CD14-positive monocyte (primary cell): Measurements from ENCODE around the gene C6orf15. TPM values are rescaled to one million over a fixed set of nuclear protein-coding genes. Genes with fewer than 3 reads are reported as not detected.

Experiments used
- DNase-seq, 3 donors: peaks; one replicate each; pipeline ENCODE4 v3.0.0-alpha.2; 2011 to 2022
- H2AFZ ChIP-seq: 2 replicates; pipeline ENCODE4 v1.6.0; 2012; ENCODE audit warnings: mild to moderate bottlenecking, low read depth, low read length, inconsistent platforms; ENCODE audit not compliant: insufficient read depth, poor library complexity, severe bottlenecking
- H3K27ac ChIP-seq, 2 donors: 1 replicate in 1 of 2; 2 replicates in 1 of 2; pipeline ENCODE4 v1.5.1; 2012 to 2013; ENCODE audit warnings: low read length in 2 of 2, control low read depth in 1 of 2, inconsistent platforms in 1 of 2, low read depth in 1 of 2, mild to moderate bottlenecking in 1 of 2
- H3K27me3 ChIP-seq, 2 donors: one replicate each; pipeline versions ENCODE4 v1.6.0 to v1.6.1; 2011 to 2013; ENCODE audit warnings: low read length in 2 of 2; ENCODE audit not compliant: control insufficient read depth in 2 of 2, insufficient read depth in 2 of 2
- H3K36me3 ChIP-seq, 2 donors: replicated peaks in 1 of 2; 1 replicate in 1 of 2; 2 replicates in 1 of 2; pipeline versions ENCODE4 v1.5.1 to v1.6.1; 2012 to 2013; ENCODE audit warnings: low read length in 2 of 2, control low read depth in 1 of 2, inconsistent platforms in 1 of 2, mild to moderate bottlenecking in 1 of 2; ENCODE audit not compliant: insufficient read depth in 2 of 2, control insufficient read depth in 1 of 2
- H3K4me1 ChIP-seq, 2 donors: 1 replicate in 1 of 2; 2 replicates in 1 of 2; pipeline versions ENCODE4 v1.5.1 to v1.6.1; 2012 to 2013; ENCODE audit warnings: low read length in 2 of 2, control low read depth in 1 of 2, inconsistent platforms in 1 of 2, mild to moderate bottlenecking in 1 of 2, moderate library complexity in 1 of 2; ENCODE audit not compliant: insufficient read depth in 2 of 2, control insufficient read depth in 1 of 2
- H3K4me2 ChIP-seq: replicated peaks from 2 replicates; pipeline ENCODE3; 2012; ENCODE audit warnings: low read length, moderate library complexity, mild to moderate bottlenecking; ENCODE audit not compliant: poor library complexity, severe bottlenecking; ENCODE audit errors: extremely low read depth
- H3K4me3 ChIP-seq, 3 experiments: fragments of 200-600 bp in 1 of 3; sonication (generic) in 1 of 3; replicated peaks in 1 of 3; 1 replicate in 2 of 3; 2 replicates in 1 of 3; pipeline ENCODE4 v1.5.1; 2011 to 2013; ENCODE audit warnings: low read length in 3 of 3, mild to moderate bottlenecking in 3 of 3, control low read depth in 2 of 3, low read depth in 2 of 3, inconsistent platforms in 1 of 3, moderate library complexity in 1 of 3
- H3K79me2 ChIP-seq: 2 replicates; pipeline ENCODE4 v1.6.0; 2012; ENCODE audit warnings: mild to moderate bottlenecking, control low read depth, inconsistent platforms, low read length, moderate library complexity; ENCODE audit not compliant: insufficient read depth
- H3K9ac ChIP-seq: 2 replicates; pipeline ENCODE4 v1.6.0; 2017; ENCODE audit warnings: low read length, mild to moderate bottlenecking; ENCODE audit not compliant: insufficient read depth, poor library complexity, severe bottlenecking
- H3K9me3 ChIP-seq, 2 donors: replicated peaks in 1 of 2; 1 replicate in 1 of 2; 2 replicates in 1 of 2; pipeline versions ENCODE4 v1.5.1 to v1.6.1; 2012 to 2013; ENCODE audit warnings: low read length in 2 of 2, control low read depth in 1 of 2; ENCODE audit not compliant: control insufficient read depth in 1 of 2, insufficient read depth in 1 of 2
- H4K20me1 ChIP-seq: 2 replicates; pipeline ENCODE4 v1.6.0; 2012; ENCODE audit warnings: mild to moderate bottlenecking, low read length, control low read depth, moderate library complexity; ENCODE audit not compliant: insufficient read depth
- H3K27ac Mint-ChIP-seq, 7 donors: one replicate each; pipeline ENCODE4 v1.8.0; 2020; ENCODE audit warnings: mild to moderate bottlenecking in 7 of 7, mixed read lengths in 7 of 7, moderate library complexity in 6 of 7, inconsistent platforms in 2 of 7
- H3K27me3 Mint-ChIP-seq, 3 donors: one replicate each; pipeline ENCODE4 v1.8.0; 2021 to 2022; ENCODE audit warnings: low read depth in 3 of 3, mild to moderate bottlenecking in 3 of 3, mixed read lengths in 3 of 3, moderate library complexity in 3 of 3, inconsistent platforms in 1 of 3
- H3K36me3 Mint-ChIP-seq, 2 donors: one replicate each; pipeline ENCODE4 v1.8.0; 2020; ENCODE audit warnings: mixed read lengths in 2 of 2, inconsistent platforms in 1 of 2, mild to moderate bottlenecking in 1 of 2
- H3K4me1 Mint-ChIP-seq: one replicate; pipeline ENCODE4 v1.8.0; 2020; ENCODE audit warnings: mild to moderate bottlenecking, mixed read lengths
- H3K4me3 Mint-ChIP-seq, 2 donors: one replicate each; pipeline ENCODE4 v1.8.0; 2020; ENCODE audit warnings: mild to moderate bottlenecking in 2 of 2, mixed read lengths in 2 of 2, moderate library complexity in 1 of 2
- H3K9me3 Mint-ChIP-seq, 7 donors: one replicate each; pipeline ENCODE4 v1.8.0; 2020 to 2022; ENCODE audit warnings: mixed read lengths in 7 of 7, mild to moderate bottlenecking in 6 of 7, moderate library complexity in 6 of 7, inconsistent platforms in 2 of 7
- WGBS: methylation state at CpG from one replicate; pipeline ENCODE4 v1.1.5; 2013; ENCODE audit warnings: missing lambda C conversion rate; ENCODE audit not compliant: insufficient coverage; 5-methylcytosine and 5-hydroxymethylcytosine counted together
- intact Hi-C, 2 donors: fragments of 100-400 bp; cut with micrococcal nuclease; formaldehyde crosslinking; loops; one replicate each; pipeline versions ENCODE4 v1.15.0 to v1.15.1; 2023
- polyA plus RNA-seq, 3 donors: library from polyadenylated mRNA; depleted of rRNA in 1 of 3; unstranded in 2 of 3; stranded (reverse) in 1 of 3; fragments of 300-500 nt in 2 of 3; fragments of >200 nt in 1 of 3; fragmentation: Illumina TruSeq in 2 of 3; gene quantifications; 1 replicate in 2 of 3; 2 replicates in 1 of 3; pipeline ENCODE4 v1.2.3, GENCODE V29; 2012 to 2021
- TF ChIP-seq, protein P1 (sequence below): fragments of 200-600 bp; IDR thresholded peaks from one replicate; pipeline ENCODE4 v1.8.0; 2022; ENCODE audit warnings: antibody characterized with exemption, mild to moderate bottlenecking

The C6orf15 gene
- polyA plus RNA-seq, 3 donors, result not detected

DNA sequence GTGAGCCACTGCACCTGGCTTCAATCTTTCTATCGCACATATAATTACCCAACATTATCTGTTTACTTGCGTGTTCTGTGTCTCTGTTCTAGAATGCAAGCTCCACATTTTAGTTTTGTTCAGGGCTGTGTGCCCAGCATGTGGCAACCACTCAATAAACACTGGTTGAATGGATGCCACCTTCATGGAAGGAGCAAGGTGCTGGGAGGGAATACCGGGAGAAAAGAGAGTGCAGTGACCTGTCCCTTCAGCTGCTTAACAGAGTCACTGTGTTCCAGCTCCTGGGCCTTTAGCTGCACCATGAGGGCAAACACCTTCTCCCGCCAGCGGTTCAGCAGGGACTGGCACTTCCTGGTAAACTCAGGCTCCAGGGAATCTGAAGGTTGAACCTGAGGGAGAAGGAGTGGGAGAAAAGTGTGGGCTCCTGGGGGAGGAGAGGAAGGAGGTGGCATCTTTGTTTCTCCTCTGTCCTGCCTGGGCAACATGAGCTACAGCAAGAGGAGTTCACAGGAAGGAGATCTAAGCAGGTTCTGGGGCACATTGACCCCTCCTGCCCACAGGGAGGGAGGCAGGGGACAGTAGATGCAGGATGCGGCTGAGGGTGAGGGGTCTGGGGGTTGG is 37.6 kb upstream of the C6orf15 start:
- H3K79me2 ChIP-seq, result no peaks in the 10 kb centered on the region
- H3K9me3 ChIP-seq, result no peaks in the 10 kb centered on the region
- peaks cover 7 to 40% of the 10 kb centered on the region in 2 donors for H3K36me3 ChIP-seq
- H2AFZ ChIP-seq, result no peak overlapping the region
- H3K4me3 ChIP-seq, result no peak overlapping the region
- no peak overlapping the region for H3K9ac ChIP-seq
- Mint-ChIP-seq H3K9me3 (no peaks in the 10 kb centered on the region), H3K36me3 (peaks cover 30 to 45% of the 10 kb centered on the region in 2 donors), H3K27ac (peak overlapping the region in 2 of 7 donors; percentile 36 to 50), H3K4me1 (no peaks in the 10 kb centered on the region), H3K4me3 (no peak overlapping the region), H3K27me3 (no peaks in the 10 kb centered on the region)
- no peaks in the 10 kb centered on the region for H3K27me3 ChIP-seq
- TF ChIP-seq, protein P1, sequence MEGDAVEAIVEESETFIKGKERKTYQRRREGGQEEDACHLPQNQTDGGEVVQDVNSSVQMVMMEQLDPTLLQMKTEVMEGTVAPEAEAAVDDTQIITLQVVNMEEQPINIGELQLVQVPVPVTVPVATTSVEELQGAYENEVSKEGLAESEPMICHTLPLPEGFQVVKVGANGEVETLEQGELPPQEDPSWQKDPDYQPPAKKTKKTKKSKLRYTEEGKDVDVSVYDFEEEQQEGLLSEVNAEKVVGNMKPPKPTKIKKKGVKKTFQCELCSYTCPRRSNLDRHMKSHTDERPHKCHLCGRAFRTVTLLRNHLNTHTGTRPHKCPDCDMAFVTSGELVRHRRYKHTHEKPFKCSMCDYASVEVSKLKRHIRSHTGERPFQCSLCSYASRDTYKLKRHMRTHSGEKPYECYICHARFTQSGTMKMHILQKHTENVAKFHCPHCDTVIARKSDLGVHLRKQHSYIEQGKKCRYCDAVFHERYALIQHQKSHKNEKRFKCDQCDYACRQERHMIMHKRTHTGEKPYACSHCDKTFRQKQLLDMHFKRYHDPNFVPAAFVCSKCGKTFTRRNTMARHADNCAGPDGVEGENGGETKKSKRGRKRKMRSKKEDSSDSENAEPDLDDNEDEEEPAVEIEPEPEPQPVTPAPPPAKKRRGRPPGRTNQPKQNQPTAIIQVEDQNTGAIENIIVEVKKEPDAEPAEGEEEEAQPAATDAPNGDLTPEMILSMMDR, result no peak
- DNase-seq, result no peak
- intact Hi-C loops, result no loop called here
- no peaks in the 10 kb centered on the region for H4K20me1 ChIP-seq
- no peak overlapping the region for H3K27ac ChIP-seq
- H3K4me1 ChIP-seq, result no peaks in the 10 kb centered on the region
- 100% methylated on average over 6 of the region's 6 CpGs for WGBS
- no peak overlapping the region for H3K4me2 ChIP-seq

DNA sequence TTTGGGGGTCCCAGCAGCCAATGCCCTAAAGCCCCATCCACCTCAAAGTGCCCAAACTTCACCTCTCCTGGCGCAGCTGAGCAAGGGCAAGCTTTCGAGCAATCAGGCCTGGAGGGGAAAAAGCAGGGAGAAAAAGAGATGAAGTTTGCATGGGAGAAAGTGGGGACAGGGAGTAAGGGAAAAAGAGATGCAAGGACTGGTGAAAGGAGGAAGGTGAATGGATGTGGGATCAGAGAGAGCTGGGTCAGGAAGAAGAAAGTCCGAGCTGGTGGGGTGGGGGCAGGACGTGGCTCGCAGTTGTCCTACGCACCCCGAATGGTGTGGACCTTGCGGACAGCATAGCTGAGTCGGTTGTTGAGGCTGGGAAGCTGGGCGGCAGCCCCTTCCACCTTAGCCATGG is 33.0 kb upstream of the C6orf15 start:
- H3K27me3 Mint-ChIP-seq, result no peaks in the 10 kb centered on the region
- Histone ChIP-seq H3K27me3 (no peaks in the 10 kb centered on the region), H3K79me2 (no peaks in the 10 kb centered on the region), H3K36me3 (peaks cover 15 to 42% of the 10 kb centered on the region in 2 donors), H3K4me3 (no peak overlapping the region), H3K9ac (no peak overlapping the region), H3K9me3 (no peaks in the 10 kb centered on the region), H3K4me1 (no peaks in the 10 kb centered on the region), H3K27ac (no peak overlapping the region), H4K20me1 (no peaks in the 10 kb centered on the region), H3K4me2 (no peak overlapping the region), H2AFZ (no peak overlapping the region)
- no peaks in the 10 kb centered on the region for H3K9me3 Mint-ChIP-seq
- TF ChIP-seq, protein P1, result no peak
- no peak for DNase-seq
- intact Hi-C loops, result no loop called here
- 94% methylated on average over 3 of the region's 10 CpGs for WGBS
- no peak overlapping the region for H3K27ac Mint-ChIP-seq
- peaks cover 28 to 34% of the 10 kb centered on the region in 2 donors for H3K36me3 Mint-ChIP-seq
- no peaks in the 10 kb centered on the region for H3K4me1 Mint-ChIP-seq
- no peak overlapping the region for H3K4me3 Mint-ChIP-seq
